ENCODE data around the gene LOXL3.

Gene LOXL3

GRCh38 chr2:74551530-74551929, 2.2 kb downstream of the LOXL3 start:
- DNase-seq = no peak

- DNase-seq = peak; percentile 46
These were observed 3.5 kb downstream of the LOXL3 start for GRCh38 chr2:74550231-74550630.

- peak; percentile 70 for DNase-seq
These were observed 4.6 kb downstream of the LOXL3 start for GRCh38 chr2:74548900-74549826.

GRCh38 chr2:74548285-74548899, 5.3 kb downstream of the LOXL3 start:
- DNase-seq = no peak

- no peak for DNase-seq
These were observed 7.7 kb downstream of the LOXL3 start for GRCh38 chr2:74546004-74546403.

- DNase-seq = no peak
These were observed 9.1 kb downstream of the LOXL3 start for GRCh38 chr2:74544634-74545033.

GRCh38 chr2:74542978-74543377, 10.8 kb downstream of the LOXL3 start:
- DNase-seq = no peak

- DNase-seq = no peak
These were observed 13.5 kb downstream of the LOXL3 start for GRCh38 chr2:74540291-74540690.

GRCh38 chr2:74538881-74539339, 14.8 kb downstream of the LOXL3 start:
- no peak for DNase-seq

GRCh38 chr2:74537140-74537539, 16.6 kb downstream of the LOXL3 start:
- no peak for DNase-seq

- no peak for DNase-seq
These were observed 17.4 kb downstream of the LOXL3 start for GRCh38 chr2:74536166-74536950.

GRCh38 chr2:74535440-74535965, 18.2 kb downstream of the LOXL3 start:
- DNase-seq = no peak

- no peak for DNase-seq
These were observed 19.3 kb downstream of the LOXL3 start for GRCh38 chr2:74534411-74534810.

GRCh38 chr2:74533464-74533863, 20.3 kb downstream of the LOXL3 start:
- no peak for DNase-seq

- peak; percentile 46 for DNase-seq
These were observed 21.5 kb downstream of the LOXL3 start for GRCh38 chr2:74532222-74532621.

GRCh38 chr2:74531666-74532065, 22.1 kb downstream of the LOXL3 start:
- no peak for DNase-seq

- peak; percentile 65 for DNase-seq
These were observed 23.2 kb downstream of the LOXL3 start for GRCh38 chr2:74530239-74531187.

GRCh38 chr2:74529357-74530238, 24.1 kb downstream of the LOXL3 start, which contains the start of the genes AUP1 and HTRA2:
AUP1 (minus strand) TSS chr2:74529706; CDS start chr2:74529629, 77 bp downstream.
HTRA2 (plus strand) TSS chr2:74529933; CDS start chr2:74530007, 74 bp downstream.
- peak; percentile 99 for DNase-seq

- no peak for DNase-seq
These were observed 25.0 kb downstream of the LOXL3 start for GRCh38 chr2:74528600-74529356.

- no peak for DNase-seq
These were observed 26.0 kb downstream of the LOXL3 start for GRCh38 chr2:74527741-74528140.

Data from EL (cell line).